Thyroid gland (tissue), 4 donors: ENCODE measurements around the gene USP48.

Experiments used
- CTCF ChIP-seq, 6 experiments: fragments of 200-600 bp in 3 of 6; fragments of 450-650 bp in 3 of 6; sonication (generic) in 3 of 6; IDR thresholded peaks; one replicate each; pipeline ENCODE4 v1.5.1; 2016 to 2019; ENCODE audit warnings: antibody characterized with exemption in 6 of 6, mild to moderate bottlenecking in 2 of 6, inconsistent platforms in 1 of 6, moderate library complexity in 1 of 6
- POLR2A ChIP-seq, 2 donors: fragments of 450-650 bp; IDR thresholded peaks; one replicate each; pipeline ENCODE4 v1.6.1; 2017; ENCODE audit warnings: antibody characterized with exemption in 2 of 2, mild to moderate bottlenecking in 2 of 2, moderate library complexity in 1 of 2

- TF ChIP-seq CTCF (IDR thresholded peaks at IDR 0.05) (no peak), POLR2A (IDR thresholded peaks at IDR 0.05) (no peak)
These were observed 81.5 kb downstream of the USP48 start for GRCh38 chr1:21701401-21701800.
